Endothelial cell of umbilical vein (primary cell): ENCODE measurements around the gene ADGRG2. TPM values are rescaled to one million over a fixed set of nuclear protein-coding genes. Genes with fewer than 3 reads are reported as not detected.

Source experiments
- BruUV-seq: library from RNA; stranded (reverse); fragments of 400-500 nt; replicated peaks from 2 replicates; lab custom pipeline; 2021; lab: Mats Ljungman, UMichigan
- CTCF ChIA-PET: fragments of 300-600, 350-600 bp; sonication (Branson Sonifier 250); formaldehyde crosslinking; loops from one replicate; lab custom pipeline; 2021; ENCODE audit warnings: antibody characterized with exemption, inconsistent platforms; lab: Charles Lee
- POLR2A ChIA-PET: fragments of 300-600, 350-600 bp; sonication (Branson Sonifier 250); formaldehyde crosslinking; loops from one replicate; lab custom pipeline; 2021; ENCODE audit warnings: antibody characterized with exemption, inconsistent platforms; lab: Charles Lee
- DNase-seq: peaks from one replicate; pipeline ENCODE4 v3.0.0-alpha.2; 2011; ENCODE audit warnings: low read depth, low spot score
- FAIRE-seq: peaks from 2 replicates; lab custom pipeline; 2011; peaks lifted over from hg19 to GRCh38; lab: Jason Lieb, UNC
- H2AFZ ChIP-seq: 2 replicates; pipeline ENCODE4 v1.6.0; 2012; ENCODE audit warnings: low read depth, low read length, control low read depth, inconsistent platforms
- H3K27ac ChIP-seq: 2 replicates; pipeline ENCODE4 v1.5.1; 2011; ENCODE audit warnings: low read depth, mild to moderate bottlenecking, control low read depth, low read length, moderate library complexity; ENCODE audit not compliant: insufficient read depth
- H3K27me3 ChIP-seq, 2 experiments: 2 replicates each; pipeline versions ENCODE4 v1.6.0 to v1.6.1; 2011; ENCODE audit warnings: low read length in 2 of 2, mixed read lengths in 1 of 2; ENCODE audit not compliant: control insufficient read depth in 2 of 2, insufficient read depth in 2 of 2
- H3K36me3 ChIP-seq, 2 experiments: 2 replicates in 1 of 2; 3 replicates in 1 of 2; pipeline ENCODE4 v1.5.1; 2011; ENCODE audit warnings: low read length in 2 of 2, mild to moderate bottlenecking in 1 of 2, moderate library complexity in 1 of 2; ENCODE audit not compliant: control insufficient read depth in 2 of 2, insufficient read depth in 2 of 2; ENCODE audit errors: extremely low read depth in 1 of 2
- H3K4me1 ChIP-seq: 3 replicates; pipeline ENCODE4 v1.5.1; 2011; ENCODE audit warnings: mild to moderate bottlenecking, low read length; ENCODE audit not compliant: control insufficient read depth, insufficient read depth; ENCODE audit errors: extremely low read depth
- H3K4me2 ChIP-seq: 2 replicates; pipeline ENCODE4 v1.6.1; 2011; ENCODE audit warnings: low read length, control low read depth, mixed read lengths; ENCODE audit not compliant: insufficient read depth
- H3K4me3 ChIP-seq, 3 experiments: fragments of 200-600 bp in 1 of 3; sonication (generic), shearing (Covaris generic) in 1 of 3; replicated peaks in 1 of 3; 2 replicates each; pipeline ENCODE4 v1.5.1; 2011 to 2016; ENCODE audit warnings: control low read depth in 3 of 3, low read length in 3 of 3, mild to moderate bottlenecking in 2 of 3, inconsistent platforms in 1 of 3, low read depth in 1 of 3, moderate library complexity in 1 of 3; ENCODE audit not compliant: insufficient read depth in 1 of 3
- H3K79me2 ChIP-seq: 2 replicates; pipeline ENCODE4 v1.6.0; 2012; ENCODE audit warnings: low read length, inconsistent platforms; ENCODE audit not compliant: control insufficient read depth, insufficient read depth
- H3K9ac ChIP-seq: replicated peaks from 2 replicates; pipeline ENCODE3; 2011; ENCODE audit warnings: low read length, control low read depth; ENCODE audit not compliant: insufficient read depth; ENCODE audit errors: extremely low read depth
- H3K9me1 ChIP-seq: replicated peaks from 3 replicates; pipeline ENCODE4 v1.6.0; 2011; ENCODE audit warnings: mild to moderate bottlenecking, low read length; ENCODE audit not compliant: control insufficient read depth, insufficient read depth; ENCODE audit errors: extremely low read depth
- H3K9me3 ChIP-seq: replicated peaks from 2 replicates; pipeline ENCODE4 v1.5.1; 2012; ENCODE audit warnings: low read length, inconsistent platforms; ENCODE audit not compliant: control insufficient read depth, insufficient read depth
- H4K20me1 ChIP-seq: replicated peaks from 2 replicates; pipeline ENCODE3; 2011; ENCODE audit warnings: mild to moderate bottlenecking, low read length; ENCODE audit not compliant: control insufficient read depth, insufficient read depth; ENCODE audit errors: extremely low read depth
- CTCF ChIP-seq, 2 donors: IDR thresholded peaks; 1 replicate in 1 of 2; 2 replicates in 1 of 2; pipeline ENCODE4 v1.5.1; 2011; ENCODE audit warnings: low read length in 2 of 2, mild to moderate bottlenecking in 2 of 2, moderate library complexity in 2 of 2, control low read depth in 1 of 2, inconsistent platforms in 1 of 2, low read depth in 1 of 2; ENCODE audit not compliant: insufficient read depth in 1 of 2; ENCODE audit errors: extremely low read depth in 1 of 2
- EZH2 ChIP-seq: IDR thresholded peaks from 2 replicates; pipeline ENCODE4 v1.6.1; 2012; ENCODE audit warnings: borderline replicate concordance, low read depth, mild to moderate bottlenecking, moderate library complexity, low read length, inconsistent platforms; ENCODE audit not compliant: severe bottlenecking
- FOS ChIP-seq: IDR thresholded peaks from 2 replicates; pipeline ENCODE4 v1.6.1; 2011; ENCODE audit warnings: mild to moderate bottlenecking, low read length, moderate library complexity, borderline replicate concordance; ENCODE audit not compliant: insufficient read depth
- GATA2 ChIP-seq: IDR thresholded peaks from 2 replicates; pipeline ENCODE4 v1.7.0; 2011; ENCODE audit warnings: low read depth, mild to moderate bottlenecking, moderate library complexity, mixed read lengths, low read length; ENCODE audit not compliant: insufficient read length, insufficient read depth
- JUN ChIP-seq: IDR thresholded peaks from 2 replicates; pipeline ENCODE4 v1.6.1; 2011; ENCODE audit warnings: borderline replicate concordance, low read depth; ENCODE audit not compliant: insufficient read length, insufficient read depth
- MAX ChIP-seq: IDR thresholded peaks from 2 replicates; pipeline ENCODE4 v1.6.1; 2011; ENCODE audit not compliant: insufficient read depth, insufficient read length
- MYC ChIP-seq: IDR thresholded peaks from one replicate; pipeline ENCODE4 v1.6.1; 2011; ENCODE audit warnings: mild to moderate bottlenecking, low read depth, low read length
- POLR2A ChIP-seq: IDR thresholded peaks from 2 replicates; pipeline ENCODE4 v1.6.1; 2012; ENCODE audit warnings: low read depth, mild to moderate bottlenecking, control low read depth, low read length
- POLR2AphosphoS5 ChIP-seq: IDR thresholded peaks from 2 replicates; pipeline ENCODE4 v1.6.1; 2012; ENCODE audit warnings: low read depth, mild to moderate bottlenecking, control low read depth, low read length, moderate library complexity; ENCODE audit not compliant: insufficient read depth
- dilution Hi-C: fragments of 300-500 bp; cut with MboI; formaldehyde crosslinking; loops from one replicate; pipeline ENCODE4 v1.15.0; 2019; ENCODE audit warnings: low sequenced_read_pairs; ENCODE audit not compliant: extremely low pct_ligation_motif_present
- intact Hi-C: fragments of 100-400 bp; cut with micrococcal nuclease; formaldehyde crosslinking; loops from one replicate; pipeline ENCODE4 v1.10.0; 2022
- polyA plus RNA-seq, 4 experiments: library from polyadenylated mRNA; depleted of rRNA in 3 of 4; stranded (reverse) in 3 of 4; unstranded in 1 of 4; fragments of >200 nt; gene quantifications; 2 replicates each; pipeline versions ENCODE4 v1.2.1 to v1.2.3, GENCODE V29; 2011 to 2012; ENCODE audit warnings: missing spikeins in 1 of 4
- total RNA-seq: library from RNA; stranded (reverse); gene quantifications from 2 replicates; pipeline ENCODE4 v1.2.3, GENCODE V29; 2021

Gene ADGRG2
- total and polyA plus RNA-seq, 2 donors (not counting 3 experiments of a cell fraction or from before 2014, with no cell fraction given): not detected

GRCh38 chrX:19094654-19095053 lies 27.6 kb downstream of the ADGRG2 start:
- no peaks in the 10 kb centered on the region for H3K9me1 ChIP-seq
- H3K9ac ChIP-seq: no peak overlapping the region
- no peaks in the 10 kb centered on the region for H3K36me3 ChIP-seq
- no peak overlapping the region for H3K27ac ChIP-seq
- H3K9me3 ChIP-seq: no peaks in the 10 kb centered on the region
- dilution Hi-C loops (no loop called here), intact Hi-C loops (no loop called here)
- H4K20me1 ChIP-seq: no peaks in the 10 kb centered on the region
- no peaks in the 10 kb centered on the region for H3K4me1 ChIP-seq
- CTCF ChIA-PET: no interaction called here
- no peak for DNase-seq
- no TSS peak for BruUV-seq
- no peak overlapping the region for H3K4me3 ChIP-seq
- FAIRE-seq: no peak
- no peaks in the 10 kb centered on the region for H3K27me3 ChIP-seq
- H3K4me2 ChIP-seq: no peak overlapping the region
- TF ChIP-seq EZH2 (no peak), MYC (no peak), FOS (no peak), MAX (no peak), POLR2AphosphoS5 (no peak), JUN (no peak), POLR2A (no peak), GATA2 (no peak), CTCF (IDR thresholded peaks at IDR 0.05; ENCODE audit: extremely low read depth in 1 of 2, insufficient read depth in 1 of 2, low read depth in 1 of 2, low read length in 2 of 2) (no peak)
- H2AFZ ChIP-seq: no peak overlapping the region
- no peaks in the 10 kb centered on the region for H3K79me2 ChIP-seq
- POLR2A ChIA-PET: no interaction called here
